Smooth muscle cell (in vitro differentiated cells): ENCODE measurements around the gene ESR1. TPM values are rescaled to one million over a fixed set of nuclear protein-coding genes. Genes with fewer than 3 reads are reported as not detected.
"Not testable (repeated sequence)": the region's sequence is repeated elsewhere in the genome, so short reads cannot be mapped to it uniquely, and the experiment has no call there.

Source experiments
- DNase-seq: peaks from one replicate; lab custom pipeline; 2025; ENCODE audit not compliant: unreplicated experiment; lab: John Stamatoyannopoulos, UW
- H2AFZ ChIP-seq: fragments of 200-600 bp; sonication (generic); 2 replicates; pipeline ENCODE4 v1.6.0; 2016; ENCODE audit warnings: antibody characterized with exemption, low read depth, mild to moderate bottlenecking
- H3F3A ChIP-seq: fragments of 200-600 bp; sonication (generic); 2 replicates; pipeline ENCODE4 v1.6.0; 2017; ENCODE audit warnings: antibody characterized with exemption, low read depth
- H3K27ac ChIP-seq: fragments of 200-600 bp; sonication (generic); 2 replicates; pipeline ENCODE4 v1.5.1; 2016; ENCODE audit warnings: low read depth, mild to moderate bottlenecking
- H3K27me3 ChIP-seq: fragments of 200-600 bp; sonication (generic); 2 replicates; pipeline ENCODE4 v1.6.1; 2016; ENCODE audit warnings: low read depth, mild to moderate bottlenecking
- H3K36me3 ChIP-seq: fragments of 200-600 bp; sonication (generic); 2 replicates; pipeline ENCODE4 v1.5.1; 2016; ENCODE audit warnings: low read depth
- H3K4me1 ChIP-seq: fragments of 200-600 bp; sonication (generic); 2 replicates; pipeline ENCODE4 v1.5.1; 2016; ENCODE audit warnings: low read depth
- H3K4me2 ChIP-seq: fragments of 200-600 bp; sonication (generic); 2 replicates; pipeline ENCODE4 v1.6.0; 2016; ENCODE audit warnings: mild to moderate bottlenecking
- H3K4me3 ChIP-seq: fragments of 200-600 bp; sonication (generic); 2 replicates; pipeline ENCODE4 v1.5.1; 2016; ENCODE audit warnings: mild to moderate bottlenecking
- H3K79me2 ChIP-seq: fragments of 200-600 bp; sonication (generic); 2 replicates; pipeline ENCODE4 v1.6.0; 2016; ENCODE audit warnings: low read depth, mild to moderate bottlenecking
- H3K9ac ChIP-seq: fragments of 200-600 bp; sonication (generic); 2 replicates; pipeline ENCODE4 v1.6.0; 2016; ENCODE audit warnings: low read depth
- H3K9me3 ChIP-seq: fragments of 200-600 bp; sonication (generic); replicated peaks from 2 replicates; pipeline ENCODE4 v1.5.1; 2016; ENCODE audit warnings: low read depth
- H4K20me1 ChIP-seq: fragments of 200-600 bp; sonication (generic); 2 replicates; pipeline ENCODE4 v1.6.0; 2016; ENCODE audit warnings: low read depth
- WGBS: methylation state at CpG from one replicate; pipeline ENCODE4 v1.1.7; 2016; ENCODE audit warnings: low lambda C conversion rate; 5-methylcytosine and 5-hydroxymethylcytosine counted together
- polyA plus RNA-seq: library from polyadenylated mRNA; unstranded; fragments of >200 nt; fragmentation: Nextera tagmentation; extraction: Ambion mirVana; gene quantifications from 2 replicates; pipeline ENCODE4 v1.2.1, GENCODE V29; 2016
- total RNA-seq: library from RNA; depleted of rRNA; stranded (reverse); fragments of >200 nt; gene quantifications from 2 replicates; pipeline ENCODE4 v1.2.3, GENCODE V29; 2014
- TF ChIP-seq, protein P1 (sequence below): fragments of 200-600 bp; sonication (generic); IDR thresholded peaks from 2 replicates; pipeline ENCODE4 v1.5.1; 2017; ENCODE audit warnings: borderline replicate concordance, mild to moderate bottlenecking, antibody characterized with exemption; ENCODE audit not compliant: insufficient read depth, poor library complexity, severe bottlenecking

The ESR1 gene
- total and polyA plus RNA-seq, 2 experiments from 2014 or later, result 0.16 TPM; not detected in 1

DNA sequence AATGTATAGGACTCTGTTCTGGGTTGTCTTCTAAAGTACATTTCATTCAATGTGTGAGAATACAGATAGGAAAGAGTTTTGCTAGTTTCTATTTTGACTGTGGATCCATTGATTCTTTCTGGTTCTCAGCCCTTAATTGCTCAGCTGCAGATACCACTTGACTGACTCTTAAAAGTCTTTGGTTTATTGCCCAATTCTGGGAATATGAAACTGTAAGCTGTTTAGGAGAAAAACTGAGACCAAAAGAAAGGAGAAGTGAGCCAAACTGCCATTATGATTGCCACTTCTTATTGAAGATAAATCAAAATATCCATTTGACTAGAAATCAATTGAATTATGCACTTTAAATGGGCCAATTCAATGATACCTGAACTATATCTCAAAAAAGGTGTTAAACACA, 211.4 kb downstream of the ESR1 start:
- Histone ChIP-seq H3K4me2 (no peak overlapping the region), H4K20me1 (no peaks in the 10 kb centered on the region), H3F3A (no peaks in the 10 kb centered on the region), H2AFZ (no peak overlapping the region), H3K36me3 (no peaks in the 10 kb centered on the region), H3K9me3 (no peaks in the 10 kb centered on the region), H3K27ac (no peak overlapping the region), H3K9ac (no peak overlapping the region), H3K79me2 (no peaks in the 10 kb centered on the region), H3K27me3 (no peaks in the 10 kb centered on the region), H3K4me3 (no peak overlapping the region), H3K4me1 (no peaks in the 10 kb centered on the region)
- TF ChIP-seq, protein P1, sequence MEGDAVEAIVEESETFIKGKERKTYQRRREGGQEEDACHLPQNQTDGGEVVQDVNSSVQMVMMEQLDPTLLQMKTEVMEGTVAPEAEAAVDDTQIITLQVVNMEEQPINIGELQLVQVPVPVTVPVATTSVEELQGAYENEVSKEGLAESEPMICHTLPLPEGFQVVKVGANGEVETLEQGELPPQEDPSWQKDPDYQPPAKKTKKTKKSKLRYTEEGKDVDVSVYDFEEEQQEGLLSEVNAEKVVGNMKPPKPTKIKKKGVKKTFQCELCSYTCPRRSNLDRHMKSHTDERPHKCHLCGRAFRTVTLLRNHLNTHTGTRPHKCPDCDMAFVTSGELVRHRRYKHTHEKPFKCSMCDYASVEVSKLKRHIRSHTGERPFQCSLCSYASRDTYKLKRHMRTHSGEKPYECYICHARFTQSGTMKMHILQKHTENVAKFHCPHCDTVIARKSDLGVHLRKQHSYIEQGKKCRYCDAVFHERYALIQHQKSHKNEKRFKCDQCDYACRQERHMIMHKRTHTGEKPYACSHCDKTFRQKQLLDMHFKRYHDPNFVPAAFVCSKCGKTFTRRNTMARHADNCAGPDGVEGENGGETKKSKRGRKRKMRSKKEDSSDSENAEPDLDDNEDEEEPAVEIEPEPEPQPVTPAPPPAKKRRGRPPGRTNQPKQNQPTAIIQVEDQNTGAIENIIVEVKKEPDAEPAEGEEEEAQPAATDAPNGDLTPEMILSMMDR, result no peak
- DNase-seq, result no peak

DNA sequence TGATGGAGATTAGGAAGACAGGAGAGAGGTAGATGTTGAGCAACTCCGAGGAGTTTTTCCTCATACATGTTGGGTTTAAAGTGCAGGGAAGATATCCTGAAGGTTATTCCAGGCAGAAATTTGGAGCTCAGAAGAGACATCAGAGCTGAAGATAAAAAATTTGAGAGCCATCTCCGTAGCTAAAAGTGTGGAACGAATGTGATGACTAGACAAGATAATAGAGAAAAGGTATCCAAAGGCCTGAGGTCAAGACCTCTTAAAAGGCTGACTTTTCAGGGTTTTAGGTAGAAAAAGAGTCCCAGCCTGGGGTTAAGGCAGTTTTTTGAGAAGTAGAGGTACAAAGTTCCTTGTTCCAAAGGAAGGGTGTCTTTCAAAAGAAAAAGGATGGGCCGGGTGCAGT, 214.8 kb downstream of the ESR1 start:
- Histone ChIP-seq H3K79me2 (no peaks in the 10 kb centered on the region), H2AFZ (no peak overlapping the region), H3K4me2 (no peak overlapping the region), H3F3A (no peaks in the 10 kb centered on the region), H4K20me1 (no peaks in the 10 kb centered on the region), H3K9me3 (no peaks in the 10 kb centered on the region), H3K4me1 (no peaks in the 10 kb centered on the region), H3K36me3 (no peaks in the 10 kb centered on the region), H3K27me3 (no peaks in the 10 kb centered on the region), H3K4me3 (no peak overlapping the region), H3K27ac (no peak overlapping the region), H3K9ac (no peak overlapping the region)
- TF ChIP-seq, protein P1, result no peak
- no peak for DNase-seq
- 90% methylated on average over 4 of the region's 4 CpGs for WGBS

DNA sequence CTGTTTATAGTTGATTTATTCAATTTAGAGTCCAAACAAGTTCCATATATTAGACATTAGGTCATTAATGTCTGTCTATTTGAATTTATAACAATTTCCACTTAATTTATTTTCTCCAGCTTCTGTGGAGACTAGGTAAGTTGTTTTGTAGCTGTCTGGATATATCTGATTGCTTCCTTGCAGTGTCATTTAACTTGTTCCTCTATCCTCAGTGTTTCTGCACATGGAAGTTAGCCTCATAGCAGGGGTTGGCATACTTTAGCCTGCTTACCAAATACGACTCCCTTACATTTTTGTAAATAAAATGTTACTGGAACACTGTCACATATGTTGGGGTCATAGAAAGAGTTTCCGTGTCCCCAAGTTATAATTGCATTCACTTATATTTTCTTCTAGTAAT, 216.1 kb downstream of the ESR1 start:
- no peak for DNase-seq
- Histone ChIP-seq H2AFZ (no peak overlapping the region), H3K27ac (no peak overlapping the region), H3K9me3 (no peaks in the 10 kb centered on the region), H4K20me1 (no peaks in the 10 kb centered on the region), H3K36me3 (no peaks in the 10 kb centered on the region), H3F3A (no peaks in the 10 kb centered on the region), H3K79me2 (no peaks in the 10 kb centered on the region), H3K27me3 (no peaks in the 10 kb centered on the region), H3K4me2 (no peak overlapping the region), H3K4me1 (no peaks in the 10 kb centered on the region), H3K4me3 (no peak overlapping the region), H3K9ac (no peak overlapping the region)
- WGBS, result 70% methylated on average over 2 of the region's 2 CpGs
- TF ChIP-seq, protein P1, result no peak

DNA sequence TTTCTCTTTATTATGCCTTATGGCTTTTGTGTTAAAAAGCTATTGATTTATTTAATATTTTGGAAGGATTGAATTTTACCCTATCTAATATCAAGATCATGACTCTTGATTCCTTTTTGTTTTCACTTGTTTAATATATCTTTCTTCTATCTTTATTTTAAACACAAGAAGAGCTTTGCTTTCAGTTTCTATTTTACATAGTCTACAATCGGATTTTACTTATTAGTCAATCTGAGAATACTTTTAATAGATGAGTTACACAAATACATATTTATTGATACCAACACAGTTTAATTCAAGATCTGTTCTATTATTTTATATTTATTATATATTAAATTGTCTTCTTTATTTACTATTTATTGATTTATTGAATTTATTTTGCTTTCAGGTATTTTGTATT, 218.8 kb downstream of the ESR1 start:
- no peak overlapping the region for H3K27ac ChIP-seq
- H3K9ac ChIP-seq, result no peak overlapping the region
- H3K4me3 ChIP-seq, result no peak overlapping the region
- H3K4me1 ChIP-seq, result no peaks in the 10 kb centered on the region
- H3K36me3 ChIP-seq, result no peaks in the 10 kb centered on the region
- H3K4me2 ChIP-seq, result no peak overlapping the region
- no peaks in the 10 kb centered on the region for H3K27me3 ChIP-seq
- H4K20me1 ChIP-seq, result no peaks in the 10 kb centered on the region
- TF ChIP-seq, protein P1, result no peak
- H3K9me3 ChIP-seq, result no peaks in the 10 kb centered on the region
- H3K79me2 ChIP-seq, result no peaks in the 10 kb centered on the region
- H3F3A ChIP-seq, result no peaks in the 10 kb centered on the region
- DNase-seq, result no peak
- H2AFZ ChIP-seq, result no peak overlapping the region
- 83% methylated on average over 1 of the region's 1 CpG for WGBS

DNA sequence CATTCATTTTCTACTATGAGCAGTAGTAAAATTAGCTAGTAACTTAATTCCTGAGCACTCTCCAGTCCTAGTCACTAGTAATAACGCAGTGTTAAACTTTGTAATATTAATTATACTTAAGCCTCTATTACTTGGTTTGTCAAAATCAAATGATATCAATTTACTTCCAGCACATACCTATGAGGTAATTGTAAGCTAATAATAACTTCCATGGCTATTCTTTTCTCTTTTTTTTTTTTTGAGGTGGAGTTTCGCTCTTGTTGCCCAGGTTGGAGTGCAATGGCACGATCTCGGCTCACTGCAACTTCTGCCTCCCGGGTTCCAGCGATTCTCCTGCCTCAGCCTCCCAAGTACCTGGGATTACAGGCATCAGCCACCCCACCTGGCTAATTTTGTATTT, 219.3 kb downstream of the ESR1 start:
- not testable (repeated sequence) for H3K27me3 ChIP-seq, H3K36me3 ChIP-seq, H2AFZ ChIP-seq, DNase-seq, H3K4me3 ChIP-seq, H3K79me2 ChIP-seq, H3K9me3 ChIP-seq, H3F3A ChIP-seq, H3K4me2 ChIP-seq, H3K27ac ChIP-seq, H4K20me1 ChIP-seq, H3K9ac ChIP-seq, H3K4me1 ChIP-seq
- 97% methylated on average over 6 of the region's 6 CpGs for WGBS

DNA sequence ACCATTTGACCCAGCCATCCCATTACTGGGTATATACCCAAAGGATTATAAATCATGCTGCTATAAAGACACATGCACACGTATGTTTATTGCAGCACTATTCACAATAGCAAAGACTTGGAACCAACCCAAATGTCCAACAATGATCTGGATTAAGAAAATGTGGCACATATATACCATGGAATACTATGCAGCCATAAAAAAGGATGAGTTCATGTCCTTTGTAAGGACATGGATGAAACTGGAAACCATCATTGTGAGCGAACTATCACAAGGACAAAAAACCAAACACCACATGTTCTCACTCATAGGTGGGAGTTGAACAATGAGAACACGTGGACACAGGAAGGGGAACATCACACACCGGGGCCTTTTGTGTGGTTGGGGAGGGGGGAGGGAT, 226.3 kb downstream of the ESR1 start:
- H3K36me3 ChIP-seq, H3K9me3 ChIP-seq, H3K27ac ChIP-seq, H3K79me2 ChIP-seq, H4K20me1 ChIP-seq, H2AFZ ChIP-seq, DNase-seq, H3K4me1 ChIP-seq, H3K4me3 ChIP-seq, H3F3A ChIP-seq, H3K27me3 ChIP-seq, H3K9ac ChIP-seq, H3K4me2 ChIP-seq: not testable (repeated sequence)
- 100% methylated on average over 4 of the region's 4 CpGs for WGBS
